K562 (cell line): ENCODE measurements around the gene CARD10. TPM values are rescaled to one million over a fixed set of nuclear protein-coding genes. Genes with fewer than 3 reads are reported as not detected.
A peak's percentile ranks its signal among the peaks of the same experiment; 100 is the strongest.

Experiments used
- ATF1 ChIP-seq, 2 experiments: fragments of 450-650 bp in 1 of 2; IDR thresholded peaks; 2 replicates each; pipeline ENCODE4 v1.6.1; 2016; ENCODE audit warnings: missing compliant biosample characterization in 1 of 2, missing genetic modification characterization in 1 of 2
- BHLHE40 ChIP-seq: IDR thresholded peaks from 2 replicates; pipeline ENCODE4 v1.6.1; 2011; ENCODE audit warnings: low read length, improper control_type of control experiment
- BMI1 ChIP-seq: fragments of 150-350 bp; IDR thresholded peaks from 2 replicates; pipeline ENCODE4 v1.6.1; 2014; ENCODE audit warnings: low read length
- ETV5 ChIP-seq: sonication (generic); formaldehyde crosslinking; IDR thresholded peaks from 2 replicates; pipeline ENCODE4 v1.4.0; 2020; ENCODE audit warnings: low read depth, mild to moderate bottlenecking, missing genetic modification reagents
- HCFC1 ChIP-seq: IDR thresholded peaks from 2 replicates; pipeline ENCODE4 v1.6.1; 2012; ENCODE audit warnings: low read depth, low read length, improper control_type of control experiment
- HDAC1 ChIP-seq, 2 experiments: fragments of 450-650 bp; IDR thresholded peaks; 2 replicates each; pipeline ENCODE4 v1.6.1; 2016 to 2017; ENCODE audit warnings: inconsistent platforms in 1 of 2, mild to moderate bottlenecking in 1 of 2, moderate library complexity in 1 of 2
- HDAC6 ChIP-seq: IDR thresholded peaks from 2 replicates; pipeline ENCODE4 v1.6.1; 2012; ENCODE audit warnings: low read depth, mild to moderate bottlenecking, control low read depth, inconsistent platforms, low read length, moderate library complexity
- ILF3 ChIP-seq: fragments of 450-650 bp; IDR thresholded peaks from 2 replicates; pipeline ENCODE4 v1.6.1; 2018; ENCODE audit warnings: antibody characterized with exemption, mild to moderate bottlenecking, moderate library complexity, borderline replicate concordance
- MCM2 ChIP-seq: fragments of 450-650 bp; IDR thresholded peaks from 2 replicates; pipeline ENCODE4 v1.6.1; 2017; ENCODE audit warnings: low read depth, mild to moderate bottlenecking
- PYGO2 ChIP-seq: fragments of 450-650 bp; IDR thresholded peaks from 2 replicates; pipeline ENCODE4 v1.6.1; 2016; ENCODE audit warnings: mild to moderate bottlenecking, missing genetic modification characterization, moderate library complexity, missing compliant biosample characterization
- RAD21 ChIP-seq, 2 experiments: fragments of 250-450 bp in 1 of 2; fragments of 450-650 bp in 1 of 2; sonication (Bioruptor Pico) in 1 of 2; formaldehyde crosslinking in 1 of 2; IDR thresholded peaks in 1 of 2; conservative IDR thresholded peaks in 1 of 2; 2 replicates each; pipeline versions ENCODE4 v1.4.0 to v1.8.0; 2020 to 2022; ENCODE audit warnings: mild to moderate bottlenecking in 2 of 2, moderate library complexity in 1 of 2
- TBP ChIP-seq: optimal IDR thresholded peaks from 2 replicates; pipeline ENCODE3; 2011; ENCODE audit warnings: low read depth, low read length, improper control_type of control experiment
- ZFP36 ChIP-seq: fragments of 150-350 bp; IDR thresholded peaks from 2 replicates; pipeline ENCODE4 v1.6.1; 2018; ENCODE audit warnings: low read length, low read depth; ENCODE audit not compliant: partially characterized antibody
- ZKSCAN1 ChIP-seq: fragments of 150-350 bp; IDR thresholded peaks from 2 replicates; pipeline ENCODE4 v1.6.1; 2016; ENCODE audit warnings: low read depth, low read length
- ZNF184 ChIP-seq: sonication (generic); formaldehyde crosslinking; IDR thresholded peaks from 2 replicates; pipeline ENCODE4 v1.5.0; 2020; ENCODE audit warnings: missing genetic modification reagents
- ZNF232 ChIP-seq: sonication (generic); formaldehyde crosslinking; IDR thresholded peaks from 2 replicates; pipeline ENCODE4 v1.8.0; 2022; ENCODE audit warnings: mild to moderate bottlenecking, missing genetic modification reagents
- ZNF274 ChIP-seq: IDR thresholded peaks from 2 replicates; pipeline ENCODE4 v1.6.1; 2011; ENCODE audit warnings: low read depth, mild to moderate bottlenecking, low read length, moderate library complexity, borderline replicate concordance
- ZNF431 ChIP-seq: sonication (generic); formaldehyde crosslinking; IDR thresholded peaks from 2 replicates; pipeline ENCODE4 v1.8.0; 2022; ENCODE audit warnings: mild to moderate bottlenecking, missing genetic modification reagents
- ZNF445 ChIP-seq: fragments of 250-450 bp; sonication (Bioruptor Pico); IDR thresholded peaks from 2 replicates; pipeline ENCODE4 v1.4.0; 2020; ENCODE audit warnings: low read depth, mild to moderate bottlenecking, moderate library complexity
- ZNF561 ChIP-seq: fragments of 450-650 bp; formaldehyde crosslinking; conservative IDR thresholded peaks from 2 replicates; pipeline ENCODE4 v1.4.0; 2020; ENCODE audit warnings: mild to moderate bottlenecking, moderate library complexity
- polyA plus RNA-seq, 8 experiments: library from polyadenylated mRNA; depleted of rRNA in 4 of 8; stranded (reverse) in 5 of 8; unstranded in 3 of 8; fragments of >200 nt; fragmentation: Nextera tagmentation in 2 of 8; fragmentation: Illumina TruSeq in 1 of 8; extraction: Ambion mirVana in 2 of 8; extraction: Trizol in 1 of 8; gene quantifications; 2 replicates each; pipeline versions ENCODE4 v1.2.1 to v1.2.3, GENCODE V29; 2011 to 2014; ENCODE audit warnings: inconsistent platforms in 1 of 8, missing spikeins in 1 of 8
- total RNA-seq, 7 experiments: library from RNA; depleted of rRNA in 6 of 7; stranded (reverse); fragments of >200 nt in 6 of 7; fragmentation: Illumina TruSeq in 2 of 7; extraction: Trizol in 2 of 7; gene quantifications; 2 replicates each; pipeline versions ENCODE4 v1.2.1 to v1.2.3, GENCODE V29; 2011 to 2021; ENCODE audit warnings: low replicate concordance in 1 of 7
- TF ChIP-seq, protein P1 (sequence below): sonication (generic); formaldehyde crosslinking; IDR thresholded peaks from 2 replicates; pipeline ENCODE4 v1.8.0; 2023; ENCODE audit warnings: mild to moderate bottlenecking, missing genetic modification reagents
- TF ChIP-seq, protein P2 (sequence below): fragments of 250-450 bp; sonication (Bioruptor Pico); IDR thresholded peaks from 2 replicates; pipeline ENCODE4 v1.9.0; 2021; ENCODE audit warnings: mild to moderate bottlenecking
- TF ChIP-seq, protein P3 (sequence below): fragments of 450-650 bp; formaldehyde crosslinking; IDR thresholded peaks from 2 replicates; pipeline ENCODE4 v1.4.0; 2020; ENCODE audit warnings: mild to moderate bottlenecking
- TF ChIP-seq, protein P4 (sequence below), 2 experiments: fragments of 450-650 bp in 1 of 2; sonication (generic) in 1 of 2; formaldehyde crosslinking; conservative IDR thresholded peaks; 2 replicates each; pipeline versions ENCODE4 v1.4.0 to v1.8.1; 2020 to 2022; ENCODE audit warnings: mild to moderate bottlenecking in 1 of 2, missing genetic modification reagents in 1 of 2

CARD10 gene
- total and polyA plus RNA-seq, 9 of the 15 experiments (the other 6 are each of a cell fraction or from before 2014, with no cell fraction given), result 0.13 to 5.8 (median 1.6) TPM

DNA sequence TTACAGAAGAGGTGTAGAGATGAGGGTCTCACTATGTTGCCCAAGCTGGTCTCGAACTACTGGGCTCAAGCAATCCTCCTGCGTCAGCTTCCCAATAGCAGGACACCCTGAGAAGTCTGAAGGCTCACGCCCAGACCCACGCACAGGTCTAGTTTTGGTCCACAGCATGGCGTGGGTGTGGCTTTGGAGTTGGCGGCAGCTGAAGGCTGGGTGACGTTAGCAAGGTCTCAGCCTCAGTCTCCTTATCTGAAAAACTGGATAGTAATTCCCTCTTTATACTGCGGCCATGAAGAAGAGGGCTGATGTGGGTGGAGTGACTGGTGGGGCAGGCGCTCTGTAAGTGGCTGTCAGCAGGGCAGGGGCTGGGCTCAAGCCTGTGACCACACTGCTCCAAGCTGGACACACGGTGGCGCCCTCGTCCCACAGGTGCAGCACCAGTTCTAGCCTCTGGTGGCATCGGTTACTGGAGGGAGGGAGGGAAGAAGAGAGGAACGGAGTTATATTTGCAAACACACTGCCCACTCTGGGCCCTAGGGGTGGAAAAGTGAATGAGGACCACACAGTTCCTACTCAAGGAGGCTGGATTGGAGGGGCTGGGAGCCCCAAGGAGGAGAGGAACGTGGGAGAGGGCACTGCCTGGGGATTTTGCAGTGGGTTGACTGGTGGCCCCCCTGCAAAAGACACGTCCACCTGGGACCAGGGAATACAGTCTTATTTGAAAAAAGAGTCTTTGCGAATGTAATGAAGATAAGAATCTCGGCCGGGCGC is 19.6 kb upstream of the CARD10 start (continued):
- TF ChIP-seq HCFC1, result no peak; the same call in 1 of the 2 replicates
- no peak for TF ChIP-seq ETV5 (CRISPR knock-in tag)
- TF ChIP-seq HDAC1 (IDR thresholded peaks at IDR 0.05), result no peak
- peak; percentile 92 to 95 for TF ChIP-seq RAD21 (CRISPR knock-in tag; conservative IDR thresholded peaks at IDR 0.05 in 1 of 2, IDR thresholded peaks at IDR 0.05 in 1 of 2)
- TF ChIP-seq MCM2, result no peak
- TF ChIP-seq, protein P1, sequence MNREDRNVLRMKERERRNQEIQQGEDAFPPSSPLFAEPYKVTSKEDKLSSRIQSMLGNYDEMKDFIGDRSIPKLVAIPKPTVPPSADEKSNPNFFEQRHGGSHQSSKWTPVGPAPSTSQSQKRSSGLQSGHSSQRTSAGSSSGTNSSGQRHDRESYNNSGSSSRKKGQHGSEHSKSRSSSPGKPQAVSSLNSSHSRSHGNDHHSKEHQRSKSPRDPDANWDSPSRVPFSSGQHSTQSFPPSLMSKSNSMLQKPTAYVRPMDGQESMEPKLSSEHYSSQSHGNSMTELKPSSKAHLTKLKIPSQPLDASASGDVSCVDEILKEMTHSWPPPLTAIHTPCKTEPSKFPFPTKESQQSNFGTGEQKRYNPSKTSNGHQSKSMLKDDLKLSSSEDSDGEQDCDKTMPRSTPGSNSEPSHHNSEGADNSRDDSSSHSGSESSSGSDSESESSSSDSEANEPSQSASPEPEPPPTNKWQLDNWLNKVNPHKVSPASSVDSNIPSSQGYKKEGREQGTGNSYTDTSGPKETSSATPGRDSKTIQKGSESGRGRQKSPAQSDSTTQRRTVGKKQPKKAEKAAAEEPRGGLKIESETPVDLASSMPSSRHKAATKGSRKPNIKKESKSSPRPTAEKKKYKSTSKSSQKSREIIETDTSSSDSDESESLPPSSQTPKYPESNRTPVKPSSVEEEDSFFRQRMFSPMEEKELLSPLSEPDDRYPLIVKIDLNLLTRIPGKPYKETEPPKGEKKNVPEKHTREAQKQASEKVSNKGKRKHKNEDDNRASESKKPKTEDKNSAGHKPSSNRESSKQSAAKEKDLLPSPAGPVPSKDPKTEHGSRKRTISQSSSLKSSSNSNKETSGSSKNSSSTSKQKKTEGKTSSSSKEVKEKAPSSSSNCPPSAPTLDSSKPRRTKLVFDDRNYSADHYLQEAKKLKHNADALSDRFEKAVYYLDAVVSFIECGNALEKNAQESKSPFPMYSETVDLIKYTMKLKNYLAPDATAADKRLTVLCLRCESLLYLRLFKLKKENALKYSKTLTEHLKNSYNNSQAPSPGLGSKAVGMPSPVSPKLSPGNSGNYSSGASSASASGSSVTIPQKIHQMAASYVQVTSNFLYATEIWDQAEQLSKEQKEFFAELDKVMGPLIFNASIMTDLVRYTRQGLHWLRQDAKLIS, result no peak
- TF ChIP-seq ZNF232 (CRISPR knock-in tag), result no peak
- no peak for TF ChIP-seq ATF1 (CRISPR knock-in tag; IDR thresholded peaks at IDR 0.05)
- TF ChIP-seq ATF1 (tag; IDR thresholded peaks at IDR 0.05), result 0 out of 2 replicates have a peak, but pooled peaks have one; percentile 34
- TF ChIP-seq ZNF561, result no peak
- TF ChIP-seq ZNF274, result no peak
- TF ChIP-seq ZFP36, result no peak
- TF ChIP-seq, protein P2, sequence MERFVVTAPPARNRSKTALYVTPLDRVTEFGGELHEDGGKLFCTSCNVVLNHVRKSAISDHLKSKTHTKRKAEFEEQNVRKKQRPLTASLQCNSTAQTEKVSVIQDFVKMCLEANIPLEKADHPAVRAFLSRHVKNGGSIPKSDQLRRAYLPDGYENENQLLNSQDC (CRISPR knock-in tag), result no peak
- no peak for TF ChIP-seq BHLHE40
- no peak for TF ChIP-seq ILF3
- no peak for TF ChIP-seq HDAC6
- TF ChIP-seq PYGO2 (tag), result no peak
- TF ChIP-seq ZNF445, result no peak
- no peak for TF ChIP-seq ZKSCAN1
- no peak for TF ChIP-seq ZNF184 (CRISPR knock-in tag)
- TF ChIP-seq, protein P3, sequence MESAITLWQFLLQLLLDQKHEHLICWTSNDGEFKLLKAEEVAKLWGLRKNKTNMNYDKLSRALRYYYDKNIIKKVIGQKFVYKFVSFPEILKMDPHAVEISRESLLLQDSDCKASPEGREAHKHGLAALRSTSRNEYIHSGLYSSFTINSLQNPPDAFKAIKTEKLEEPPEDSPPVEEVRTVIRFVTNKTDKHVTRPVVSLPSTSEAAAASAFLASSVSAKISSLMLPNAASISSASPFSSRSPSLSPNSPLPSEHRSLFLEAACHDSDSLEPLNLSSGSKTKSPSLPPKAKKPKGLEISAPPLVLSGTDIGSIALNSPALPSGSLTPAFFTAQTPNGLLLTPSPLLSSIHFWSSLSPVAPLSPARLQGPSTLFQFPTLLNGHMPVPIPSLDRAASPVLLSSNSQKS, result no peak
- TF ChIP-seq TBP, result no peak
- TF ChIP-seq, protein P4, sequence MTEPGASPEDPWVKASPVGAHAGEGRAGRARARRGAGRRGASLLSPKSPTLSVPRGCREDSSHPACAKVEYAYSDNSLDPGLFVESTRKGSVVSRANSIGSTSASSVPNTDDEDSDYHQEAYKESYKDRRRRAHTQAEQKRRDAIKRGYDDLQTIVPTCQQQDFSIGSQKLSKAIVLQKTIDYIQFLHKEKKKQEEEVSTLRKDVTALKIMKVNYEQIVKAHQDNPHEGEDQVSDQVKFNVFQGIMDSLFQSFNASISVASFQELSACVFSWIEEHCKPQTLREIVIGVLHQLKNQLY (CRISPR knock-in tag; conservative IDR thresholded peaks at IDR 0.05), result no peak
- TF ChIP-seq BMI1, result no peak
- no peak for TF ChIP-seq ZNF431 (CRISPR knock-in tag)
